Transverse colon (tissue), 4 donors: ENCODE results near the gene MED6.

Experiments
- EP300 ChIP-seq: sonication (generic); formaldehyde crosslinking; IDR thresholded peaks from one replicate; pipeline ENCODE4 v1.6.1; 2017; ENCODE audit warnings: antibody characterized with exemption, low read depth
- POLR2AphosphoS5 ChIP-seq, 3 donors: sonication (generic); formaldehyde crosslinking; IDR thresholded peaks; one replicate each; pipeline ENCODE4 v1.6.1; 2016; ENCODE audit warnings: antibody characterized with exemption in 3 of 3
- TF ChIP-seq, protein P1 (sequence below), 5 experiments: fragments of 200-600 bp in 3 of 5; fragments of 450-650 bp in 2 of 5; sonication (generic) in 3 of 5; IDR thresholded peaks; 1 replicate in 2 of 5; 2 replicates in 3 of 5; pipeline ENCODE4 v1.5.1; 2016 to 2017; ENCODE audit warnings: antibody characterized with exemption in 5 of 5, inconsistent platforms in 3 of 5, mild to moderate bottlenecking in 2 of 5, moderate library complexity in 1 of 5

DNA sequence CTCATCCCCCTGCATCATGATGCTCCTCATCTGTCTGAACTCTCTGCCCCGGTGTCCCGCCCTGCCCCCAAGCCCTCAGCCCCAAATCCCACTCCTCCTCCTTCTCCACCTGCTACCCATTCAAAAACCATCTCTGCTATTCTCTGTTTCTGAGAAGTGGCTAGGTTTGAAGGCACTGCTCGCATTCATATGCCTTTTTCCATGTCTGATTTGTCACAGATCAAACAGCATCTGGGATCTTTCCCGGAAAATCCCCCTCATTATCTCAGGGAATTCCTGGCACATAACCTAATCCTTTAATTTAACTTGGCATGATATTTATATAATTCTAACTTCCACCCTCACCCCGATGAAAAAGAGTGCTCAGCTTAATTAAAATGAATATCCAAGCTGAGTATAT lies 62.4 kb downstream of the MED6 start:
- TF ChIP-seq, protein P1, sequence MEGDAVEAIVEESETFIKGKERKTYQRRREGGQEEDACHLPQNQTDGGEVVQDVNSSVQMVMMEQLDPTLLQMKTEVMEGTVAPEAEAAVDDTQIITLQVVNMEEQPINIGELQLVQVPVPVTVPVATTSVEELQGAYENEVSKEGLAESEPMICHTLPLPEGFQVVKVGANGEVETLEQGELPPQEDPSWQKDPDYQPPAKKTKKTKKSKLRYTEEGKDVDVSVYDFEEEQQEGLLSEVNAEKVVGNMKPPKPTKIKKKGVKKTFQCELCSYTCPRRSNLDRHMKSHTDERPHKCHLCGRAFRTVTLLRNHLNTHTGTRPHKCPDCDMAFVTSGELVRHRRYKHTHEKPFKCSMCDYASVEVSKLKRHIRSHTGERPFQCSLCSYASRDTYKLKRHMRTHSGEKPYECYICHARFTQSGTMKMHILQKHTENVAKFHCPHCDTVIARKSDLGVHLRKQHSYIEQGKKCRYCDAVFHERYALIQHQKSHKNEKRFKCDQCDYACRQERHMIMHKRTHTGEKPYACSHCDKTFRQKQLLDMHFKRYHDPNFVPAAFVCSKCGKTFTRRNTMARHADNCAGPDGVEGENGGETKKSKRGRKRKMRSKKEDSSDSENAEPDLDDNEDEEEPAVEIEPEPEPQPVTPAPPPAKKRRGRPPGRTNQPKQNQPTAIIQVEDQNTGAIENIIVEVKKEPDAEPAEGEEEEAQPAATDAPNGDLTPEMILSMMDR (IDR thresholded peaks at IDR 0.05) = no peak
- no peak for TF ChIP-seq POLR2AphosphoS5 (IDR thresholded peaks at IDR 0.05)
- TF ChIP-seq EP300 = no peak
